Panc1 (cell line): ENCODE results near the gene VWA3B. TPM values are rescaled to one million over a fixed set of nuclear protein-coding genes. Genes with fewer than 3 reads are reported as not detected.

Source experiments
- ATAC-seq: fragments of 200-7000 bp; cut with Tn5 transposase; 2 replicates; pipeline ENCODE4 v1.9.1; 2020; ENCODE audit warnings: mild to moderate bottlenecking, moderate library complexity
- BruUV-seq: library from RNA; stranded (reverse); fragments of 400-500 nt; replicated peaks from 2 replicates; lab custom pipeline; 2021; lab: Mats Ljungman, UMichigan
- CTCF ChIA-PET: fragments of 300-600 bp; sonication (Branson Sonifier 250); formaldehyde crosslinking; loops from one replicate; lab custom pipeline; 2022; ENCODE audit warnings: antibody characterized with exemption; lab: Charles Lee
- POLR2A ChIA-PET: fragments of 300-600 bp; sonication (Branson Sonifier 250); formaldehyde crosslinking; loops from one replicate; lab custom pipeline; 2022; ENCODE audit warnings: antibody characterized with exemption; lab: Charles Lee
- DNase-seq: peaks from one replicate; pipeline ENCODE4 v3.0.0-alpha.2; 2010; ENCODE audit warnings: low read depth, low spot score
- H3K27ac ChIP-seq: 2 replicates; pipeline ENCODE4 v1.5.1; 2011; ENCODE audit warnings: mild to moderate bottlenecking, low read length, inconsistent platforms
- H3K27me3 ChIP-seq: fragments of 200-500 bp; sonication (Bioruptor generic); 2 replicates; pipeline ENCODE4 v1.6.0; 2014; ENCODE audit warnings: low read length, inconsistent platforms; ENCODE audit not compliant: control insufficient read depth, insufficient read depth
- H3K36me3 ChIP-seq: fragments of 200-500 bp; sonication (Bioruptor generic); 2 replicates; pipeline ENCODE4 v1.5.1; 2014; ENCODE audit warnings: inconsistent platforms, mild to moderate bottlenecking, low read length, moderate library complexity; ENCODE audit not compliant: control insufficient read depth, insufficient read depth
- H3K4me1 ChIP-seq: 2 replicates; pipeline ENCODE4 v1.5.1; 2011; ENCODE audit warnings: inconsistent platforms, mild to moderate bottlenecking, low read length, moderate library complexity; ENCODE audit not compliant: control insufficient read depth, insufficient read depth
- H3K4me3 ChIP-seq, 2 experiments: 2 replicates each; pipeline ENCODE4 v1.5.1; 2011 to 2012; ENCODE audit warnings: low read depth in 2 of 2, low read length in 2 of 2, mild to moderate bottlenecking in 2 of 2, inconsistent platforms in 1 of 2, moderate library complexity in 1 of 2
- H3K9me3 ChIP-seq: fragments of 200-500 bp; sonication (Bioruptor generic); 2 replicates; pipeline ENCODE4 v1.5.1; 2014; ENCODE audit warnings: low read depth, mild to moderate bottlenecking, inconsistent platforms, low read length, moderate library complexity; ENCODE audit not compliant: control insufficient read depth, insufficient read depth
- CTCF ChIP-seq: fragments of 450-650 bp; IDR thresholded peaks from 2 replicates; pipeline ENCODE4 v1.5.1; 2017; ENCODE audit warnings: mild to moderate bottlenecking
- POLR2AphosphoS5 ChIP-seq: IDR thresholded peaks from 2 replicates; pipeline ENCODE4 v1.6.1; 2012; ENCODE audit warnings: mild to moderate bottlenecking, low read depth, low read length, moderate library complexity
- SIN3A ChIP-seq: IDR thresholded peaks from 2 replicates; pipeline ENCODE4 v1.6.1; 2012; ENCODE audit warnings: low read depth, mild to moderate bottlenecking, low read length, moderate library complexity, borderline replicate concordance; ENCODE audit not compliant: insufficient read depth
- TCF7L2 ChIP-seq: IDR thresholded peaks from 2 replicates; pipeline ENCODE4 v1.6.1; 2011; ENCODE audit warnings: mild to moderate bottlenecking, low read depth, low read length, inconsistent platforms
- in situ Hi-C: cut with HindIII; loops from 2 replicates; pipeline ENCODE4 v1.10.0; 2016; ENCODE audit warnings: low sequenced_read_pairs, low pct_unique_long_range_greater_than_20kb
- intact Hi-C: fragments of 100-400 bp; cut with micrococcal nuclease; formaldehyde crosslinking; loops from one replicate; pipeline ENCODE4 v1.10.0; 2022; ENCODE audit not compliant: unreplicated experiment
- total RNA-seq: library from RNA; stranded (reverse); gene quantifications from one replicate; pipeline ENCODE4 v1.2.1, GENCODE V29; 2021; ENCODE audit not compliant: unreplicated experiment
- TF ChIP-seq, protein P1 (sequence below), 2 experiments: IDR thresholded peaks; 2 replicates each; pipeline ENCODE4 v1.6.1; 2011 to 2012; ENCODE audit warnings: low read depth in 2 of 2, control low read depth in 1 of 2, low read length in 1 of 2, mild to moderate bottlenecking in 1 of 2, moderate library complexity in 1 of 2; ENCODE audit not compliant: insufficient read depth in 1 of 2

Gene VWA3B
- total RNA-seq, 1 experiment from 2014 or later, result not detected

GRCh38 chr2:98037206-98037605, 49.8 kb upstream of the VWA3B start:
- no peak for TF ChIP-seq SIN3A
- TF ChIP-seq, protein P1, sequence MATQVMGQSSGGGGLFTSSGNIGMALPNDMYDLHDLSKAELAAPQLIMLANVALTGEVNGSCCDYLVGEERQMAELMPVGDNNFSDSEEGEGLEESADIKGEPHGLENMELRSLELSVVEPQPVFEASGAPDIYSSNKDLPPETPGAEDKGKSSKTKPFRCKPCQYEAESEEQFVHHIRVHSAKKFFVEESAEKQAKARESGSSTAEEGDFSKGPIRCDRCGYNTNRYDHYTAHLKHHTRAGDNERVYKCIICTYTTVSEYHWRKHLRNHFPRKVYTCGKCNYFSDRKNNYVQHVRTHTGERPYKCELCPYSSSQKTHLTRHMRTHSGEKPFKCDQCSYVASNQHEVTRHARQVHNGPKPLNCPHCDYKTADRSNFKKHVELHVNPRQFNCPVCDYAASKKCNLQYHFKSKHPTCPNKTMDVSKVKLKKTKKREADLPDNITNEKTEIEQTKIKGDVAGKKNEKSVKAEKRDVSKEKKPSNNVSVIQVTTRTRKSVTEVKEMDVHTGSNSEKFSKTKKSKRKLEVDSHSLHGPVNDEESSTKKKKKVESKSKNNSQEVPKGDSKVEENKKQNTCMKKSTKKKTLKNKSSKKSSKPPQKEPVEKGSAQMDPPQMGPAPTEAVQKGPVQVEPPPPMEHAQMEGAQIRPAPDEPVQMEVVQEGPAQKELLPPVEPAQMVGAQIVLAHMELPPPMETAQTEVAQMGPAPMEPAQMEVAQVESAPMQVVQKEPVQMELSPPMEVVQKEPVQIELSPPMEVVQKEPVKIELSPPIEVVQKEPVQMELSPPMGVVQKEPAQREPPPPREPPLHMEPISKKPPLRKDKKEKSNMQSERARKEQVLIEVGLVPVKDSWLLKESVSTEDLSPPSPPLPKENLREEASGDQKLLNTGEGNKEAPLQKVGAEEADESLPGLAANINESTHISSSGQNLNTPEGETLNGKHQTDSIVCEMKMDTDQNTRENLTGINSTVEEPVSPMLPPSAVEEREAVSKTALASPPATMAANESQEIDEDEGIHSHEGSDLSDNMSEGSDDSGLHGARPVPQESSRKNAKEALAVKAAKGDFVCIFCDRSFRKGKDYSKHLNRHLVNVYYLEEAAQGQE (IDR thresholded peaks at IDR 0.05; ENCODE audit: insufficient read depth in 1 of 2, low read depth in 2 of 2, low read length in 1 of 2), result no peak
- no peak for TF ChIP-seq CTCF
- no peak for TF ChIP-seq POLR2AphosphoS5
- TF ChIP-seq TCF7L2, result no peak
- ATAC-seq, result no peak
- no peaks in the 10 kb centered on the region for H3K9me3 ChIP-seq
- H3K4me1 ChIP-seq, result no peaks in the 10 kb centered on the region
- in situ Hi-C loops (no loop called here), intact Hi-C loops (no loop called here)
- BruUV-seq, result no TSS peak
- no peak overlapping the region for H3K27ac ChIP-seq
- no peak for DNase-seq
- H3K27me3 ChIP-seq, result no peaks in the 10 kb centered on the region
- no peak overlapping the region for H3K4me3 ChIP-seq
- ChIA-PET CTCF (no interaction called here), POLR2A (no interaction called here)
- H3K36me3 ChIP-seq, result no peaks in the 10 kb centered on the region

DNA sequence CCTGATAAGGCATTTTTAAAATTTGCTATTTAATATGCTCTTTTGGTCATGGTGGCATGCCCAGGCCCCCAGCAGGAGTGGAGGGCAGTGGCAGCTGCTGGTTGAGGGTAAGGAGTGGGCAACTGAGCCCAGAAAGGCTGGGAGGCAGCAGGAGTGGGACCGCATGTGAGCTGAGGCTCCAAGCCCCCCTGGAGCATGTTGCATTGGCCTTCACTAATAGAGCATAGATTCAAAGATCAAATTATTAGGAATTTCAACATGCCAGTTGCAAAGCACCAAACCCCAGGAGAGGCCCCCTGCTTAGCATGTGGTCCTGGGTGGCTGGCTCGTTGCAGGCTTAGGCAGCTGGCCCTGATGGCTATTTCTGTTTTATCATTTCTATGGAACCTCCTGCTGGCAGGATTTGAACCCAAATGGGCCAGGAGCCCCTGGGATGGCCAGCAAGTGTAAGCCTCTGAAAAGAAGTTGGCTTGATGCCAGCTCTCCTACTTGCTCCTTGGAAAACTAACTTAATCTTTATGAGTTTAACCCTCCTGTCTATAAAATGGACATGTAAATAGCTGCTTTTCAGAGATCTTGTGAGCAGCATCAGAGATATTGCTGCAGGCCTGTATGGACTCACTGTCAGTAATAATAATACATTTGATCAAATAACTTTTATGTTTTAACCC, 49.2 kb upstream of the VWA3B start:
- CTCF ChIA-PET, result interaction anchor here (0.8 kb wide), 1 partner anchor 340 kb away, joined by 4 read pairs; no protein-coding TSS in a partner anchor

More for the DNA sequence above, 49.2 kb upstream of the VWA3B start:
- in situ Hi-C loops (no loop called here), intact Hi-C loops (no loop called here)
- Histone ChIP-seq H3K4me3 (no peak overlapping the region), H3K27ac (no peak overlapping the region), H3K9me3 (no peaks in the 10 kb centered on the region), H3K36me3 (no peaks in the 10 kb centered on the region), H3K4me1 (no peaks in the 10 kb centered on the region), H3K27me3 (no peaks in the 10 kb centered on the region)
- no TSS peak for BruUV-seq
- DNase-seq (no peak), ATAC-seq (no peak)
- TF ChIP-seq CTCF, result no peak
- TF ChIP-seq POLR2AphosphoS5, result no peak
- TF ChIP-seq TCF7L2, result no peak
- TF ChIP-seq SIN3A, result no peak
- TF ChIP-seq, protein P1 (IDR thresholded peaks at IDR 0.05; ENCODE audit: insufficient read depth in 1 of 2, low read depth in 2 of 2, low read length in 1 of 2), result no peak
- POLR2A ChIA-PET, result no interaction called here
